ENCODE data around the gene CCDC178.
"Not testable (repeated sequence)": the region's sequence is repeated elsewhere in the genome, so short reads cannot be mapped to it uniquely, and the experiment has no call there.

The CCDC178 gene

GRCh38 chr18:33440060-33441043 lies at the start of gene CCDC178:
CCDC178 (minus strand) TSS chr18:33440721; CDS start chr18:33412088, 28,633 bp downstream.
- DNase-seq (ENCODE audit: low read depth), result no peak

DNA sequence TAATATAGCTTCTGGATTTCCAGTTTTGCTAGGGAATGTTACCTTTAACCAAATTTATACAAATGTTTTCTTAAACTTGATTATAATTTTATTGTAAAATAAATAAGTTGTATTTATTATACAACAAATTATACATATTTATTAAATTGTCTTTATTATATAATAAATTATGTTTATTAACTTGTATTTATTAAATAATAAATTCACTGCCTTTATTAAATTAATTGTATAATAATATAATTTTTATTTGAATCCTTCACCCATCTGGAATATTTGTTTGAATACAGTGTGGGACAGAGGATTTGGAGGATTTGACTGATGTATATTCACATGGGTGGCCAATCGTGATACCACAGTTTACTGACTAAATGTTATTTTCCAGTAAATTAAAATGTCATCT lies 43.4 kb upstream of the CCDC178 start:
- DNase-seq (ENCODE audit: low read depth), result no peak

GRCh38 chr18:33472509-33472908 lies 32.0 kb upstream of the CCDC178 start:
- no peak for DNase-seq (ENCODE audit: low read depth)

GRCh38 chr18:33470216-33470615 lies 29.7 kb upstream of the CCDC178 start:
- DNase-seq (ENCODE audit: low read depth), result no peak

- no peak for DNase-seq (ENCODE audit: low read depth)
Observed at GRCh38 chr18:33469699-33470098, 29.2 kb upstream of the CCDC178 start.

DNA sequence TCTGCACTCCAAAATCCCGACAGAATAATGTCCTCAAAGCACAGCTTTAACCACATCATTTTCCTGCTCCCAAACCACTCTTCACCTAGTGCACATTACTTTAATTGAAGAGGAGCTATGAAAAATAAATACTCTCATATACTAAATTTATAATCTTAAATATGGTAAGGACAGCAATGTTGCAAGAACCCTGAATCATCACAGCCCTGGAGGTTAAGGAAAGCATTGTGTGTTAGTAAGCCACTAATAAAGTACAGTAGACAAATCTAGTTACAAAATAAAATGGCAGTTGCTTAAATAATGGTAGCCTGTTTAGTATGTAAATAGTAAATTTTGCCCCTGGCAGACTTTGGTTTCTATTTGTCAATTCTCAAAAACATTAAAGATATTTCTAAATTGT lies 27.0 kb upstream of the CCDC178 start:
- no peak for DNase-seq (ENCODE audit: low read depth)

- no peak for DNase-seq (ENCODE audit: low read depth)
Observed at GRCh38 chr18:33466822-33467221, 26.3 kb upstream of the CCDC178 start.

DNA sequence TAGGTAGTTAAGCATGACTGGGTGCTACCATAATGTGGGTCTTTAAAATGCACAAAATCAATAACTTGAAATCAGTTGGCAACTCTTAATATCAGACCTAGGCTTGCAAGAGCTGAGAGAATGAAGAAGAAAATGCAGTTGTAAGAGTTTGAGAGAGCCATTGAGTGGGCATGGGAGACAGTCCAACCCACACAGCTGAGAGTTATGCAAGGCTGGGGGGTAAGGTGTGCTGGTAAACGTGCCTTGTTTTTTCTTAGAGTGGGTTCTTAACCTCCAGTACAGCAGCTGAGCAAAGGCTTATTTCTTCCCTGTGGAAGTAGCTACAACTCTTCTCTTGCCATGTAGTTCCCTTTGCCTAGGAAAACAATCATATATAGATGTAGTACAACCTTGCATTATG lies 20.2 kb upstream of the CCDC178 start:
- no peak for DNase-seq (ENCODE audit: low read depth)

DNA sequence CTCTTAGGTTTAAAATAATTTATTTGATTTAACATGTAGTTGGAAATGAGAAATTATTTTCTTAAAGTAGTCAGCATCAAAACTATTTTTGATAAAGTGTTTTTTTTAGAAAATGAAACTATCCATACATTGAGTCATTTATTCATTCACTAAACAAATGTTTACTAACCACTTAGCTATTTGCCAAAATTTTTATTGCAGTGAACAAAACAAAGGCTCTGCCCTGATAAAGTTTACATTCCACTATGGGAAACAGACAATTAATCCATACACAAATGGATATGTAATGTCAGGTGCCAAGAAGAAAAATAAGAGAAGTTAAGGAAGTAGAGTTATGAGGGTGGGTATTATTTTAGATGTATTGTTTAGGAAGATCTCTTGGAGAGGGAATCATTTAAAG lies 19.1 kb upstream of the CCDC178 start:
- no peak for DNase-seq (ENCODE audit: low read depth)

- no peak for DNase-seq (ENCODE audit: low read depth)
Observed at GRCh38 chr18:33446604-33447003, 6.1 kb upstream of the CCDC178 start.

DNA sequence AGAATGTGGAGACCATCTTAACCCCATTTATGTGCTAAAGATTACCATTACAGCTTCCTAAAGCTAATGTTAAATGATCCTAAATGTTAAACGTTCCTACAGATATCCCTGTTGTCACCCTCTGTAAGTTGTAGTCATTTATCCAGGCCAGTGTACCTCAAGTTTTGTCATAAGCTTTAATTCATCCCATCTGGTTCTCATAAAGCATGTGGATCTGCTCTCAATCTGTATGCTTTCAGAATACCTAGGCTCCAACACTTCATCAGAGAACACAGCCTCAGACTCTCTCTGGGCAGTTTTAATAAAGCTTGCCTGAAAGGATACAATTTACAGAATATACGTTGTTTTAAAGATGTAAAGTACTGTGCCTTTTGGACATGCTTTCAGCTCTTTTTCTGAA lies 4.2 kb upstream of the CCDC178 start:
- DNase-seq (ENCODE audit: low read depth), result no peak

DNA sequence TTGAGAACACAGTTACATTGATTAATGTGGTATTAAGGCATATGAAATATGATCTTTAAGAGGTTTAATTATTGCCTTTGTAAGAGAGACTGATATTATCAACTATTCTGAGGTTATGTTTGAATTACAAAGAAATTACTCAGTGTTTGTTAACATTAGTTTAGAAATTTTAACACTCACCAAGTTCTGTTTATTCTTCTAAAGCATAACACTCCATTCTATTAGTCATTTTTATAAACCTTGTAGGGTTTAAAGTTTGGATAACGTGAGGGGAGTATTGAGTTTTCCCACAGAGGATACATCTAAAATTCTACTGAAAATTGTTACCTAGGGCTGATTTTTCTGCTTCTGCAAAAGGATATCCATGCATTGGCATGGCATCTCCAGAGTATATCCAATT lies 7.7 kb downstream of the CCDC178 start:
- no peak for DNase-seq (ENCODE audit: low read depth)

DNA sequence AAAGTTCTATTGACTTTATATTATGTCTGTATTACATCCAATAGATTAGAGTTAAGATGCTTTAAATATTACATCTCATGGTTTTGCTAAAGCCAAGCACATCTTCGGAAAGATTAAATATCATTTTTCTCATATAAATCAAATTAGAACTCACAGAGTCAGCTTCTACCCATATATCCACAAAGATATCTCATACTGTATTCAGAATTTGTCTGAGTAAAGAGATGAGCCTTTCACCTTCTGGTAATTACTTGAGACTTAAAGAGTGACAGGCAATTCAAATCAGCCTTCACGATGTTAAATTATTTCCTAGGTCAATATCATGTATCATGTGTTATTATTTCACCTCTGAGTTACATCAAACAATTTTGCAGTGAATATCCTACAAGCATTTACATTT lies 13.0 kb downstream of the CCDC178 start:
- DNase-seq (ENCODE audit: low read depth), result no peak

GRCh38 chr18:33424266-33424946 lies 16.1 kb downstream of the CCDC178 start:
- no peak for DNase-seq (ENCODE audit: low read depth)

DNA sequence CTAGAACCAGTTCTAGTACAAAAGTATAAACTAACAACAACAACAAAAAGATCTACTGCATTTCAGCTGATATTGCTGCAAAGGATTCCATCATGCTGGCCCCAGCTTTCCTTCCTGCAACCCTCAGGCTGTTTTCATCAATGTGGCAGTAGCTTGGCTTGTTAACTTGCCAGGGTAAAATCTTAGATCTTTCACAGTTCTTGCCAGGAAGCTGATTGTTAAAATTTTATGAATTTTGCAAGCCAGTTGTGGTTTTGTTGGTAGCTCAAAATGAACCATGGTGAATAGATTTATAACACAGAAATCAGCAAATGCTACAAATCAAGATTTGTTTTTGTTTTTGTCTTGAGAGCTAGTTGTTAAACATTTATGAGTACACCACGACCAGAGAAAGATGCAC lies 19.3 kb downstream of the CCDC178 start:
- no peak for DNase-seq (ENCODE audit: low read depth)

DNA sequence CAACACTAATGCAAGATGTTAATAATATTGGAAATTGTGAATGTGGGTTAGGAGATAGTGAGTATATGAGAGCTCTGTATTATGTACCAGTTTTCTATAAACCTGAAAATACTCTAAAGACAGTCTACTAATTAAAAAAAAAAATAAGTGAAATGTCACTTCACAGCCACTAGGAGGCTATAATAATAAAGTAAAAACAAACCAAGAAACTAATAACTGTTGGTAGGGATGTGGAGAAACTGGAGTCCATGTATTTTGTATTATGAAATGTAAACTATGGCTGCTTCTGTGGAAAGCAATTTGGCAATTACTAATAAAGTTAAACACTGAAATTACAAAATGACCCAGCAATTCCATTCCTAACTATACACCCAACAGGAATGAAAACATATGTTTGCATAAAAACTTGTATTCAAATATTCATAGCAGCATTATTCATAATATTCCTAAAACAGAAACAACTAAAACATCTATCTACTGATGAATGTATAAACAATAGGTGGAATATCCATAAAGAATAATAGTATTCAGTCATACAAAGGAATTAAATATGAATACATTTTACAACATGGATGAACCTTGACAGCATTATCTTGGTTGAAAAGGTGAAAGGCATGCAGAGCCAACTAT lies 36.2 kb downstream of the CCDC178 start:
- DNase-seq (ENCODE audit: low read depth), result no peak

DNA sequence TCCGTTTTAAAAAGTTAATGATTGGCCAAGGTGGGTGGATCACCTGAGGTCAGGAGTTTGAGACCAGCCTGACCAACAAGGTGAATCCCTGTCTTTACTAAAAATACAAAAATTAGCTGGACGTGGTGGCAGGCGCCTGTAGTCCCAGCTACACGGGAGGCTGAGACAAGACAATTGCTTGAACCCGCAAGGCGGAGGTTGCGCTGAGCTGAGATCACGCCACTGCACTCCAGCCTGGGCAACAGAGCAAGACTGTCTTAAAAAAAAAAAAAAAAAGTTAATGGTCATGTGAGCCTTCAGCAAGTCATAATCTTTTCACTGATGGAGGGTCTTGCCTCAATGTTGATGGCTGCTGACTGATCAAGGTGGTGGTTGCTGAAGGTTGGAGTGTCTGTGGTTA lies 41.6 kb downstream of the CCDC178 start:
- not testable (repeated sequence) for DNase-seq (ENCODE audit: low read depth)

GRCh38 chr18:33375829-33376228 lies 64.7 kb downstream of the CCDC178 start:
- DNase-seq (ENCODE audit: low read depth), result no peak

DNA sequence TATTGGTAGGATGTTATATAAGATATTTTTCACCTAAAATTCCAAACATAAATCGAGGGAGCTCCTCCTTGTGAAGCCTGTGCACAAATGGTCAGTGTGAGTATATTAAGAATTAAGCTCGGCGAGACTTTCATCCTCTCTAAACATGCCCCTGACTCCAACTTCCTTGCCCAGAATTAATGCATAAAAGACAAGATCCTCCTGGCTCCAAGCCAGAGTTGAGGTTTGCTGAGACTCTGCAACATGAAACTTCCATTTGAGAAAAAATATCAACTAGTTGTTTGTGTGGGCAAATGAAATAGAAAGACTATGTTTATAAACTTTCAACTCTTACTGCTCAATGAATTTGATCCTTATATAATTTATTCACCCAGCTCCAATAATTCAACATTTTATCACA lies 68.1 kb downstream of the CCDC178 start:
- no peak for DNase-seq (ENCODE audit: low read depth)

DNA sequence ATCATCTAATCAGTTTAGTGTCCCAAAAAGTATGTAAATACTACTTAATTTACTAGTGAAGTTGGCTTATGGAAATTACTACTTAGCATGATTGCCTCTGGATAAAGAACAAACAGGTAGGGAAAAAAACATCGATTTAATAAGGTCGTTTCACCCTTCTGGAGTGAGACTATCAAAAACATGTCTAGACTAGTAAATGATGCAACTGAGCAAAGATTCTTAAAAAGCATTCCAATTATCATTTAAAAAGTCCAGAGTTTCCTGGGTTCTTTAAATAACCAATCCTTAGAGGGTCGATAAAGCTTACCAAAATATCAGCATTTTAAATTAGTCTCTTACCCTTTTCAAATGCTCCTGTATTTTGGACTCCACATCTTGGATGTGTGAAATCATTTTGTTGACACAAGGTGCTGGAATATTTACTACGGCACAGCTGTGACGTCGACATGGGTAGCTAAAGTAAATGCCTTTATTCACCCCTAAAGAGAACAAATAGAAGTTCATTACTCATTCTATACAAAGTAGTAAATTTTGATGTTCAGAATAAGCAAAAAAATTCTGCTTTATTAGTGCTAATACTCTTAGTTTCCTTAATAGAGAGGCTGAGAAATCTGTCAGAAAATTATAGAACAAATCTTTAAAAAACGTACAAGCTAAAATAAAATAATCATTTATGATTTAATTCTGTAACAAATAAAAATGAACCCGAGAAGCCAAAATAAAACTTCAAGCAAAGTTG lies 70.6 kb downstream of the CCDC178 start:
- no peak for DNase-seq (ENCODE audit: low read depth)

- no peak for DNase-seq (ENCODE audit: low read depth)
Observed at GRCh38 chr18:33356735-33357134, 83.8 kb downstream of the CCDC178 start.

- DNase-seq (ENCODE audit: low read depth), result no peak
Observed at GRCh38 chr18:33355756-33356155, 84.8 kb downstream of the CCDC178 start.

Measured in T-helper 22 cell (primary cell).